CD4-positive, alpha-beta memory T cell (primary cell): ENCODE measurements around the gene CKAP2L. TPM values are rescaled to one million over a fixed set of nuclear protein-coding genes. Genes with fewer than 3 reads are reported as not detected.
"Not testable (repeated sequence)": the region's sequence is repeated elsewhere in the genome, so short reads cannot be mapped to it uniquely, and the experiment has no call there.

Experiments used
- CTCF ChIA-PET: fragments of 350-600 bp; sonication (Branson Sonifier 250); formaldehyde crosslinking; loops from one replicate; lab custom pipeline; 2021; ENCODE audit warnings: inconsistent platforms; ENCODE audit not compliant: partially characterized antibody; lab: Charles Lee
- POLR2A ChIA-PET: fragments of 350-600 bp; sonication (Branson Sonifier 250); formaldehyde crosslinking; loops from one replicate; lab custom pipeline; 2021; ENCODE audit not compliant: partially characterized antibody; lab: Charles Lee
- DNase-seq, 5 donors: peaks; one replicate each; pipeline versions ENCODE4 v3.0.0 to v3.0.0-alpha.2; 2020 to 2022; ENCODE audit warnings: mixed read lengths in 1 of 5
- H3K27ac ChIP-seq: one replicate; pipeline ENCODE4 v1.7.0; 2013; ENCODE audit warnings: low read depth, low read length
- H3K27me3 ChIP-seq: 2 replicates; pipeline ENCODE4 v1.7.0; 2013; ENCODE audit warnings: mild to moderate bottlenecking, low read length, moderate library complexity; ENCODE audit not compliant: insufficient read depth
- H3K36me3 ChIP-seq: 2 replicates; pipeline ENCODE4 v1.7.0; 2013; ENCODE audit warnings: mild to moderate bottlenecking, low read length, moderate library complexity; ENCODE audit not compliant: insufficient read depth
- H3K4me1 ChIP-seq: 2 replicates; pipeline ENCODE4 v1.7.0; 2013; ENCODE audit warnings: mild to moderate bottlenecking, low read length, moderate library complexity; ENCODE audit not compliant: insufficient read depth
- H3K4me3 ChIP-seq, 2 donors: one replicate each; pipeline ENCODE4 v1.7.0; 2013; ENCODE audit warnings: low read length in 2 of 2, mild to moderate bottlenecking in 1 of 2
- H3K9me3 ChIP-seq, 2 donors: one replicate each; pipeline ENCODE4 v1.7.0; 2013; ENCODE audit warnings: low read length in 2 of 2, control low read depth in 1 of 2; ENCODE audit not compliant: control insufficient read depth in 1 of 2
- H3K27ac Mint-ChIP-seq, 7 donors: one replicate each; pipeline ENCODE4 v1.8.0; 2020 to 2021; ENCODE audit warnings: mixed read lengths in 7 of 7, mild to moderate bottlenecking in 6 of 7, inconsistent platforms in 3 of 7, moderate library complexity in 3 of 7
- H3K27me3 Mint-ChIP-seq, 2 donors: one replicate each; pipeline ENCODE4 v1.8.0; 2020 to 2021; ENCODE audit warnings: mixed read lengths in 2 of 2
- H3K36me3 Mint-ChIP-seq, 2 donors: one replicate each; pipeline ENCODE4 v1.8.0; 2020 to 2021; ENCODE audit warnings: mixed read lengths in 2 of 2, inconsistent platforms in 1 of 2, mild to moderate bottlenecking in 1 of 2
- H3K4me1 Mint-ChIP-seq, 4 donors: one replicate each; pipeline ENCODE4 v1.8.0; 2020 to 2021; ENCODE audit warnings: mixed read lengths in 4 of 4, mild to moderate bottlenecking in 1 of 4
- H3K4me3 Mint-ChIP-seq, 8 donors: one replicate each; pipeline ENCODE4 v1.8.0; 2020 to 2021; ENCODE audit warnings: mixed read lengths in 8 of 8, mild to moderate bottlenecking in 7 of 8, moderate library complexity in 6 of 8, inconsistent platforms in 3 of 8
- H3K9me3 Mint-ChIP-seq, 8 donors: one replicate each; pipeline ENCODE4 v1.8.0; 2020 to 2021; ENCODE audit warnings: mixed read lengths in 8 of 8, mild to moderate bottlenecking in 5 of 8, inconsistent platforms in 3 of 8, moderate library complexity in 1 of 8
- intact Hi-C: fragments of 100-400 bp; cut with micrococcal nuclease; formaldehyde crosslinking; loops from one replicate; pipeline ENCODE4 v1.15.1; 2023
- polyA plus RNA-seq, 2 donors: library from polyadenylated mRNA; unstranded; fragments of 300-500 nt; fragmentation: Illumina TruSeq; gene quantifications; one replicate each; pipeline ENCODE4 v1.2.3, GENCODE V29; 2021
- total RNA-seq, 2 experiments: library from RNA; stranded (reverse); gene quantifications; one replicate each; pipeline ENCODE4 v1.2.3, GENCODE V29; 2021

The CKAP2L gene
- total and polyA plus RNA-seq, 4 experiments from 2014 or later, result 0.06 to 0.21 TPM; not detected in 2

- Mint-ChIP-seq H3K27me3 (peaks cover 0 to 2% of the 10 kb centered on the region in 2 donors), H3K27ac (no peak overlapping the region), H3K4me1 (peaks cover 5 to 16% (median 9%) of the 10 kb centered on the region in 4 donors), H3K9me3 (peaks cover 0 to 5% (median 0%) of the 10 kb centered on the region in 8 donors), H3K4me3 (no peak overlapping the region), H3K36me3 (no peaks in the 10 kb centered on the region)
- Histone ChIP-seq H3K9me3 (no peaks in the 10 kb centered on the region), H3K27me3 (no peaks in the 10 kb centered on the region), H3K36me3 (no peaks in the 10 kb centered on the region), H3K4me1 (peaks cover 10% of the 10 kb centered on the region), H3K27ac (no peak overlapping the region), H3K4me3 (no peak overlapping the region)
- ChIA-PET POLR2A (interaction anchor here (0.9 kb wide), 1 partner anchor 82 kb away, joined by 4 read pairs; no protein-coding TSS in a partner anchor), CTCF (interaction anchor here (1.2 to 2.2 kb wide), 3 partner anchors 9 to 87 kb away, joined by 3 to 5 read pairs (median 3); no protein-coding TSS in a partner anchor)
- DNase-seq, result no peak
- intact Hi-C loops, result no loop called here
Measured at GRCh38 chr2:112712903-112713584, 51.4 kb downstream of the CKAP2L start.

- intact Hi-C loops, result no loop called here
- Mint-ChIP-seq H3K4me1 (peaks cover 5 to 21% (median 11%) of the 10 kb centered on the region in 4 donors), H3K36me3 (no peaks in the 10 kb centered on the region), H3K9me3 (peaks cover 0 to 4% (median 0%) of the 10 kb centered on the region in 8 donors), H3K4me3 (no peak overlapping the region), H3K27ac (peak overlapping the region in 2 of 7 donors; percentile 52 to 65), H3K27me3 (peaks cover 0 to 2% of the 10 kb centered on the region in 2 donors)
- POLR2A ChIA-PET, result interaction anchor here (0.9 kb wide), 1 partner anchor 81 kb away, joined by 4 read pairs; no protein-coding TSS in a partner anchor
- CTCF ChIA-PET, result interaction anchor here (1.8 to 2.2 kb wide), 2 partner anchors 12 to 86 kb away, joined by 3 to 5 read pairs; no protein-coding TSS in a partner anchor
- Histone ChIP-seq H3K4me1 (peaks cover 16% of the 10 kb centered on the region), H3K27ac (no peak overlapping the region), H3K4me3 (no peak overlapping the region), H3K27me3 (no peaks in the 10 kb centered on the region), H3K9me3 (no peaks in the 10 kb centered on the region), H3K36me3 (no peaks in the 10 kb centered on the region)
- no peak for DNase-seq
Measured at GRCh38 chr2:112712465-112712864, 51.9 kb downstream of the CKAP2L start.

- Mint-ChIP-seq H3K27me3 (peaks cover 0 to 2% of the 10 kb centered on the region in 2 donors), H3K9me3 (no peaks in the 10 kb centered on the region)
- H3K4me1 ChIP-seq, result peaks cover 29% of the 10 kb centered on the region
Measured at GRCh38 chr2:112710956-112711750, 53.3 kb downstream of the CKAP2L start.

DNA sequence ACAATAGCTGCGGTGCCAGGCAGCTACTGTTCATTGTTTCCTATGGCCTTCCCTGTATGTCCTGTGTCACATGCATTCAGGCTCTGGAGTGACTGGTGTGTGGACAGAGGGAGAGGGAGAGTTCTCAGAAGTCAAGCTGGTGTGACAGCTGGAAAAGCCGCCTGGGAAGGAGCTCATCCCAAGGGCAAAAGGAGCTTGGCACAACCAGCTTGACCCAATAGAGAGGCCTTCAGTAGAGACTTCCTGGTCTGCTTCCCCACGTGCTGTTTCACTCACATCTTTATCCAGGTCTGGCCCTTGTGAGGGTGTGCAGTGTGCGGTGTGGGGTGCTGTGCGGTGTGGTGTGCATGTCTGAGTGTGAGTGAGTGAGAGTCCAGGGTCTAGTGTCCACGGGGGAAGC, 54.7 kb downstream of the CKAP2L start:
- ChIA-PET POLR2A (no interaction called here), CTCF (interaction anchor here (1.5 to 2.0 kb wide), 3 partner anchors 14 to 111 kb away, joined by 3 to 7 read pairs (median 7); no protein-coding TSS in a partner anchor)
- no peak overlapping the region for H3K27ac ChIP-seq
- Mint-ChIP-seq H3K4me1 (peaks cover 15 to 45% (median 29%) of the 10 kb centered on the region in 4 donors), H3K27ac (peak overlapping the region in 2 of 7 donors; percentile 15 to 70), H3K4me3 (peak overlapping the region in 1 of 8 donors; percentile 40), H3K9me3 (no peaks in the 10 kb centered on the region), H3K36me3 (no peaks in the 10 kb centered on the region), H3K27me3 (peaks cover 0 to 3% of the 10 kb centered on the region in 2 donors)
- H3K36me3 ChIP-seq, result no peaks in the 10 kb centered on the region
- peaks cover 40% of the 10 kb centered on the region for H3K4me1 ChIP-seq
- no peak for DNase-seq
- no peaks in the 10 kb centered on the region for H3K9me3 ChIP-seq
- H3K27me3 ChIP-seq, result no peaks in the 10 kb centered on the region
- intact Hi-C loops, result no loop called here
- no peak overlapping the region for H3K4me3 ChIP-seq

More at GRCh38 chr2:112710956-112711750, 53.3 kb downstream of the CKAP2L start:
- Histone ChIP-seq H3K27ac (no peak overlapping the region), H3K36me3 (no peaks in the 10 kb centered on the region), H3K9me3 (no peaks in the 10 kb centered on the region), H3K27me3 (no peaks in the 10 kb centered on the region), H3K4me3 (no peak overlapping the region)
- Mint-ChIP-seq H3K36me3 (no peaks in the 10 kb centered on the region), H3K4me3 (peak overlapping the region in 3 of 8 donors; percentile 9 to 56 (median 29)), H3K4me1 (peaks cover 10 to 34% (median 20%) of the 10 kb centered on the region in 4 donors), H3K27ac (peak overlapping the region in 1 of 7 donors; percentile 87)
- no peak for DNase-seq
- intact Hi-C loops, result no loop called here
- POLR2A ChIA-PET, result no interaction called here
- CTCF ChIA-PET, result no interaction called here

- Mint-ChIP-seq H3K27me3 (peaks cover 0 to 4% of the 10 kb centered on the region in 2 donors), H3K9me3 (no peaks in the 10 kb centered on the region), H3K27ac (peak overlapping the region in 2 of 7 donors; percentile 57 to 62), H3K4me3 (peak overlapping the region in 4 of 8 donors; percentile 3 to 25 (median 14)), H3K36me3 (no peaks in the 10 kb centered on the region), H3K4me1 (peaks cover 15 to 45% (median 31%) of the 10 kb centered on the region in 4 donors)
- Histone ChIP-seq H3K27me3 (no peaks in the 10 kb centered on the region), H3K27ac (no peak overlapping the region), H3K4me1 (peaks cover 40% of the 10 kb centered on the region), H3K9me3 (no peaks in the 10 kb centered on the region), H3K4me3 (no peak overlapping the region), H3K36me3 (no peaks in the 10 kb centered on the region)
- CTCF ChIA-PET, result interaction anchor here (1.0 to 2.2 kb wide), 7 partner anchors 10 to 110 kb away, joined by 3 to 11 read pairs (median 7); no protein-coding TSS in a partner anchor
- POLR2A ChIA-PET, result no interaction called here
- intact Hi-C loops, result no loop called here
- DNase-seq, result no peak
Measured at GRCh38 chr2:112708968-112709367, 55.4 kb downstream of the CKAP2L start.

DNA sequence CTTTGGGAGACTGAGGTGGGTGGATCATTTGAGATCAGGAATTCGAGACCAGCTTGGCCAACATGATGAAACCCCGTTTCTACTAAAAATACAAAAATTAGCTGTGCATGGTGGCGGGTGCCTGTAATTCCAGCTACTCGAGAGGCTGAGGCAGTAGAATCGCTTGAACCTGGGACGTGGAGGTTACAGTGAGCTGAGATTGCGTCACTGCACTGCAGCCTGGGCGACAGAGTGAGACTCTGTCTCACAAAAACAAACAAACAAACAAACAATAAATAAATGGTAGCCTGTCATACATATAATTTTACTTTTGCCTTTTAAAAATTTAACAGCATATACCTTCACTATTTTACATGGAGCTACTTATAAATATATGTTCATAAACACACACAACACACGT, 57.5 kb downstream of the CKAP2L start:
- not testable (repeated sequence) for H3K27ac Mint-ChIP-seq, H3K36me3 ChIP-seq, H3K9me3 Mint-ChIP-seq, H3K27me3 ChIP-seq, DNase-seq, H3K36me3 Mint-ChIP-seq, H3K27ac ChIP-seq, H3K9me3 ChIP-seq, H3K27me3 Mint-ChIP-seq, H3K4me3 ChIP-seq
- CTCF ChIA-PET, result interaction anchor here (1.5 to 2.2 kb wide), 4 partner anchors 15 to 83 kb away, joined by 4 to 11 read pairs (median 6); no protein-coding TSS in a partner anchor
- Mint-ChIP-seq H3K4me3 (peak overlapping the region in 2 of 8 donors; percentile 22 to 36), H3K4me1 (peaks cover 17 to 45% (median 31%) of the 10 kb centered on the region in 4 donors)
- intact Hi-C loops, result loop anchor here (1.0 kb wide), 1 partner anchor 15 kb away; no protein-coding TSS in a partner anchor
- POLR2A ChIA-PET, result interaction anchor here (1.0 to 2.0 kb wide), 4 partner anchors 15 to 122 kb away, joined by 3 to 16 read pairs (median 4); partner anchors contain the start of gene CHCHD5
- H3K4me1 ChIP-seq, result peaks cover 40% of the 10 kb centered on the region
